ENCODE data around the gene LOXL1. TPM values are rescaled to one million over a fixed set of nuclear protein-coding genes. Genes with fewer than 3 reads are reported as not detected.
A peak's percentile ranks its signal among the peaks of the same experiment; 100 is the strongest.

LOXL1 gene
- total RNA-seq, 6 experiments from 2014 or later, result 235 to 309 (median 288) TPM

DNA sequence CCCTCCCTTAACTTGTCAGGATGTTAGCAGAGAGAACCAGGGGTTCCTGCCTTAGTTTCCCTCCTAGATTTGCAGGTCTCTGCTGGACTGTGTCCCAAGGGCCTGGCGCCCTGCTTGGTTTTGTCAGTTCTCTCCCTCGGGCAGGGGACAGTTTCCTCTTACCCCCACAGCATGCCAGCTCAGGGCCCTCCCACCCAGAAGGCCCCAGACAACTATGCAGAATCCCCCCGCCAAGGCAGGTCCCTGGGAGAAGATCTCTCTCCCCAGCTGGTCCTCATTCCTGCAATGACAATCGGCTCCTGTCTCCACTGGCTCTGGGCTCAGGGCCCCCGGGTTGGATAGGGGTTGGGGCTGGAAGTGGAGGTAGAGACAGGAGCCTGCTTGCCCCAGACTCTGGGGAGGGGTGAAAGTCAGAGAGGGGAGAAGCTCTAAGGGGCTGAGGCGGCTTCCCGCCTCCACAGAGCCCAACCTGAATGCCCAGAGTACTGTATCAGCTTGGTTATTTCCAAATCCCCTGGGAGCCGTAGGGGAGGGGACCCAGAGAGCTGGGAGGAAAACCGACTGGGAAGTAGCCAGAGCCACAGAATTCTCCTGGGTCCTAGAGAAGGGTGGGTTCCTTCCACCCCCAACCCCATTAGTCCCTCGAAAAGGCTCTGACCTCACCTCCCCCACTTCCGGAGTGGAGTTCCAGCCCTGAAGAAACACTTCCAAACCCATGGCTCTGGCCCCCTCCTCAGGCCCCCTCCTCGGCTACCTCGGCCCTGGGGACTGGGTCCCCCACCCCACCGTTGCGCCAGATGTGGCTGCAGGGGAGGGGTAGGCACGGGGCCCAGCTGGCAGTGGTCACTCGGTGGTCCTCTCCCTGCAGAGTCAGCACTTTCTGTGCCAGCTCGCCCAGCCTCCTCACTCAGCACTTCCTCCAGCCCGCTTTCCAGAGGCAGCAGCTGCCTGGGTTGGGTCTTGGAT lies 3.8 kb upstream of the LOXL1 start:
- H3K27me3 Mint-ChIP-seq (ENCODE audit: insufficient read depth), result peaks cover 2% of the 10 kb centered on the region; the same call in 1 of the 2 replicates
- H3K27ac Mint-ChIP-seq, result peak overlapping the region; percentile 96
- H3K4me1 Mint-ChIP-seq (ENCODE audit: low read depth), result peaks cover 79% of the 10 kb centered on the region
- TF ChIP-seq, protein P1, sequence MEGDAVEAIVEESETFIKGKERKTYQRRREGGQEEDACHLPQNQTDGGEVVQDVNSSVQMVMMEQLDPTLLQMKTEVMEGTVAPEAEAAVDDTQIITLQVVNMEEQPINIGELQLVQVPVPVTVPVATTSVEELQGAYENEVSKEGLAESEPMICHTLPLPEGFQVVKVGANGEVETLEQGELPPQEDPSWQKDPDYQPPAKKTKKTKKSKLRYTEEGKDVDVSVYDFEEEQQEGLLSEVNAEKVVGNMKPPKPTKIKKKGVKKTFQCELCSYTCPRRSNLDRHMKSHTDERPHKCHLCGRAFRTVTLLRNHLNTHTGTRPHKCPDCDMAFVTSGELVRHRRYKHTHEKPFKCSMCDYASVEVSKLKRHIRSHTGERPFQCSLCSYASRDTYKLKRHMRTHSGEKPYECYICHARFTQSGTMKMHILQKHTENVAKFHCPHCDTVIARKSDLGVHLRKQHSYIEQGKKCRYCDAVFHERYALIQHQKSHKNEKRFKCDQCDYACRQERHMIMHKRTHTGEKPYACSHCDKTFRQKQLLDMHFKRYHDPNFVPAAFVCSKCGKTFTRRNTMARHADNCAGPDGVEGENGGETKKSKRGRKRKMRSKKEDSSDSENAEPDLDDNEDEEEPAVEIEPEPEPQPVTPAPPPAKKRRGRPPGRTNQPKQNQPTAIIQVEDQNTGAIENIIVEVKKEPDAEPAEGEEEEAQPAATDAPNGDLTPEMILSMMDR (IDR thresholded peaks at IDR 0.05), result no peak
- H3K9me3 Mint-ChIP-seq, result peaks cover 6% of the 10 kb centered on the region; the same call in 1 of the 2 replicates
- no peak for DNase-seq
- peaks cover 33% of the 10 kb centered on the region for H3K36me3 Mint-ChIP-seq (ENCODE audit: low read depth)
- H3K4me3 Mint-ChIP-seq, result peak overlapping the region; percentile 89

DNA sequence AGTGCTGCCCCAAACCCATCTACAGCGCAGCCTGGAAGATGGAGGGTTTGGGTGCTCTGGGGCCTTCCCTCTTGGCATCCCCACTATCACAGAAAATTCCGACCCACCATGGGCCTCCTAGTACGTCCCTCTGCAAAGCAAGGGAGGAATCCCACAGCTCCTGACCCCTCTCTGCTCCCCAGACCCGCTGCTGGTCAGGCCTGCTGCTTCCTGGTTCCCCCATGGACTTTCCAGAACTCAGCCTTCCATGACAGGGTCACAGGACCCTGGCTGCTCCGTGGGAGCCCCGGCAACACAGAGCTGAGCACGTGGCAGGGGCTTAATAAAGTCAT lies 3.1 kb upstream of the LOXL1 start:
- TF ChIP-seq, protein P1 (IDR thresholded peaks at IDR 0.05), result no peak
- H3K36me3 Mint-ChIP-seq (ENCODE audit: low read depth), result peaks cover 26% of the 10 kb centered on the region
- H3K4me3 Mint-ChIP-seq, result peak overlapping the region; percentile 89
- H3K9me3 Mint-ChIP-seq, result peaks cover 2% of the 10 kb centered on the region; the same call in 1 of the 2 replicates
- H3K4me1 Mint-ChIP-seq (ENCODE audit: low read depth), result peaks cover 76% of the 10 kb centered on the region
- peak overlapping the region; percentile 96 for H3K27ac Mint-ChIP-seq
- no peak for DNase-seq
- H3K27me3 Mint-ChIP-seq (ENCODE audit: insufficient read depth), result peaks cover 2% of the 10 kb centered on the region; the same call in 1 of the 2 replicates

DNA sequence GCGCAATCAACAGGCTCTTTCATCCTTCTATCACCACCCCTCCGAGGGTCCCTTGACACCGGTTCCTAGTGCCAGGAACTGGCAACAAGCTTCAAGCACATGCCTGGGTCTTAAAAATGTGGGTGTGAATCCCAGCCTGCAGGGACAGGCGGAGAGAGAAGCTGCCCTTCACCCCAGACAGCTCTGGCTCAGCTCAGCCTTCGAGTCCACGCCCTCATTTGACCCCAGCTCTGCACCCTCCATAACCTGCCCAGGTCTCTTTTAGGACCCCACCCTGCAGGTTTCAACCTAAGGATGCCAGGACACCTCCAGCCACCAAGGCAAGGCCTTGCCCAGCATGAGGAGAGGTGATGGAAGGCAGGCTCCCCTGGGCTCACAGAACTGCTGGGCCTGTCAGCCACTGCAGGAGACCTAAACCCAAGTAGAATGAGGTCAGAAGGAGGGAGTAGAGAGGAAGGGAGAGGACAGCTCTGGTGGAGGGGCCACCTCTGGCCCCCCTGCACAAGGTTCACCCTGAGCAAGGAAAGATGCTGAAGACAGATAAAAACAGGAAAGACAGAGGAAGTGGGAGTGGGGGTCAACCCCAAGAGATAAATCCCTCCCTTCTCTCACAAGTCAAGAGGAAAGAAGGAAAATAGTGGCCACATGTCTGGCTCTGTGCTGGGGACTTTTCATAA lies 2.6 kb upstream of the LOXL1 start:
- Mint-ChIP-seq H3K36me3 (ENCODE audit: low read depth) (peaks cover 22% of the 10 kb centered on the region), H3K9me3 (no peaks in the 10 kb centered on the region), H3K4me3 (peak overlapping the region; percentile 89), H3K4me1 (ENCODE audit: low read depth) (peaks cover 76% of the 10 kb centered on the region), H3K27ac (peak overlapping the region; percentile 96), H3K27me3 (ENCODE audit: insufficient read depth) (peaks cover 2% of the 10 kb centered on the region; the same call in 1 of the 2 replicates)
- TF ChIP-seq, protein P1 (IDR thresholded peaks at IDR 0.05), result no peak
- no peak for DNase-seq

DNA sequence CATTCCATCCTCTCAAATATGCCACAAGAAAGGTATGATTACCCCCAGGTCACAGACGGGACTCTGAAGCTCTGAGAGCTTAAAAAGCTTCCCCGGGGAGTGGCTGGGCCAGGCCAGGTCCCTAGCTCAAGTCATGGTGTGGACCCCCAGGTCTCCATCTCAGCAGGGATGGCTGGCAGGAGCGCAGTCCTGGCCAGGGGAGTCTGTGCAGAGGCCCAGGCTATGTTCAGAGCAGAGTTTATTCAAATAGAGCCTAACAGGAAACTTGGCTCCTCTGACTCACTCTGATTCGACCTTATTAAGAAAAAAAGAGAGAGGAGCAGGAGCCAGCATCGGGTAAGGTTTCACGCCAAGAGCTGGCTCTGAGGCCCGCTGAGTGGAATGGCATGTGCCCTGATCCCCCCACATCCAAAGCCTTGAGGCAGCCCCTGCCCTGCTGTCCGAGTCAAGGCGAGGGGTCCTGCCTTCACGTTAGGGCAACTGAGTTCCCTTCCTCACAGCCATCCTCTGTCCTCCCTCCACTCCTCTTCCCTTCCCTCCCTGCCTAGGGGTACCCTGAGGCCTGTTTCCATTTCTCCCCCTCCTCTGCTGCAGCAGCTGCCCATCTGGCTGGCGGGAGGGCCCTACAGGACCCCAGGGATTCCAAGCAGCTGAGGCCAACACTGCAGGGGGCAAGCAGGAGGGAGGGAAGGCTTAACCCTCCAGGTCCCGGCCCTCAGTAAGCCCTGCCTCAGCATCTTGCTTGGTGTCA lies 1.9 kb upstream of the LOXL1 start:
- H3K27me3 Mint-ChIP-seq (ENCODE audit: insufficient read depth), result peaks cover 3% of the 10 kb centered on the region
- peaks cover 23% of the 10 kb centered on the region for H3K36me3 Mint-ChIP-seq (ENCODE audit: low read depth)
- peaks cover 77% of the 10 kb centered on the region for H3K4me1 Mint-ChIP-seq (ENCODE audit: low read depth)
- peak overlapping the region; percentile 89 for H3K4me3 Mint-ChIP-seq
- TF ChIP-seq, protein P1 (IDR thresholded peaks at IDR 0.05), result no peak
- no peaks in the 10 kb centered on the region for H3K9me3 Mint-ChIP-seq
- DNase-seq, result peak; percentile 82
- peak overlapping the region; percentile 96 for H3K27ac Mint-ChIP-seq

DNA sequence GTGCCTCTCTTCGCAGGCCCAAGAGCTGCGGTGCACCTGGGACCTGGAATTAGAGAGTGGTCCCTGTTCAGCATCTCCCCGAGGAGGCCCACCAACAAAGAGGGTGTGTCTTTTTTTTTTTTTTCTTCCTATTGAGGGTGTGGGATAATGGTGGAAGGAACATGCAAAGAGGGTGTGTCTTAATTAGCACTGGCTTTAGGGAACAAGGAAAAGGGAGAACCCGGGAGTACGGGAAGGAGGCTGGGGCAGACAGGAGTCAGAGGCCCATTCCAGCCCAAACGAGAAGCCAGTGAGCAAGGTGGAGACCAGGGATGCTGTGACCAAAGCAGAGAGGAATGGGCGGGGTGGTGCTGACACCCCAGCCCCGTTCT lies 429 bp upstream of the LOXL1 start:
- TF ChIP-seq, protein P1 (IDR thresholded peaks at IDR 0.05), result no peak
- Mint-ChIP-seq H3K9me3 (no peaks in the 10 kb centered on the region), H3K27me3 (ENCODE audit: insufficient read depth) (peaks cover 3% of the 10 kb centered on the region), H3K27ac (peak overlapping the region; percentile 96), H3K4me1 (ENCODE audit: low read depth) (peaks cover 82% of the 10 kb centered on the region), H3K36me3 (ENCODE audit: low read depth) (peaks cover 13% of the 10 kb centered on the region), H3K4me3 (peak overlapping the region; percentile 89)
- no peak for DNase-seq

Data from HFFc6 (cell line).